Transverse colon (tissue), 4 donors: Measurements from ENCODE around the gene MYMK. TPM values are rescaled to one million over a fixed set of nuclear protein-coding genes. Genes with fewer than 3 reads are reported as not detected.

Experiments
- DNase-seq: peaks from one replicate; pipeline ENCODE4 v3.0.0-alpha.2; 2019
- H3K27ac ChIP-seq, 4 donors: fragments of 200-600 bp; sonication (generic); 2 replicates each; pipeline ENCODE4 v1.5.1; 2016 to 2018; ENCODE audit warnings: inconsistent platforms in 4 of 4
- H3K27me3 ChIP-seq: fragments of 200-600 bp; sonication (generic); 2 replicates; pipeline ENCODE4 v1.5.1; 2017; ENCODE audit warnings: inconsistent platforms
- H3K36me3 ChIP-seq, 4 donors: fragments of 200-600 bp; sonication (generic); 2 replicates each; pipeline ENCODE4 v1.5.1; 2017 to 2019; ENCODE audit warnings: inconsistent platforms in 4 of 4
- H3K4me1 ChIP-seq, 4 donors: fragments of 200-600 bp; sonication (generic); 2 replicates each; pipeline ENCODE4 v1.5.1; 2017 to 2020; ENCODE audit warnings: inconsistent platforms in 4 of 4
- H3K4me3 ChIP-seq, 4 donors: fragments of 200-600 bp; sonication (generic); 1 replicate in 1 of 4; 2 replicates in 3 of 4; pipeline versions ENCODE4 v1.5.1 to v1.6.1; 2017 to 2019; ENCODE audit warnings: inconsistent platforms in 4 of 4
- H3K9me3 ChIP-seq, 2 donors: fragments of 200-600 bp; sonication (generic); 2 replicates each; pipeline ENCODE4 v1.5.1; 2017 to 2019; ENCODE audit warnings: inconsistent platforms in 2 of 2
- EP300 ChIP-seq: sonication (generic); formaldehyde crosslinking; IDR thresholded peaks from one replicate; pipeline ENCODE4 v1.6.1; 2017; ENCODE audit warnings: antibody characterized with exemption, low read depth
- POLR2A ChIP-seq: fragments of 450-650 bp; IDR thresholded peaks from one replicate; pipeline ENCODE4 v1.6.1; 2016; ENCODE audit warnings: antibody characterized with exemption, mild to moderate bottlenecking, moderate library complexity
- POLR2AphosphoS5 ChIP-seq, 3 donors: sonication (generic); formaldehyde crosslinking; IDR thresholded peaks; one replicate each; pipeline ENCODE4 v1.6.1; 2016; ENCODE audit warnings: antibody characterized with exemption in 3 of 3
- WGBS, 2 donors: methylation state at CpG; one replicate each; pipeline ENCODE4 v1.1.5; 2018; ENCODE audit warnings: low coverage in 1 of 2; 5-methylcytosine and 5-hydroxymethylcytosine counted together
- in situ Hi-C, 4 donors: fragments of 200-750 bp; cut with MboI; loops; one replicate each; pipeline versions ENCODE4 v1.15.0 to v1.15.1; 2017; ENCODE audit warnings: low sequenced_read_pairs in 3 of 4, low pct_ligation_motif_present in 1 of 4, low pct_unique_long_range_greater_than_20kb in 1 of 4
- intact Hi-C: fragments of 100-400 bp; cut with DNase I; formaldehyde crosslinking; loops from one replicate; pipeline ENCODE4 v1.15.1; 2023; ENCODE audit warnings: low total_unique reads
- total RNA-seq, 4 donors: library from RNA; depleted of rRNA; stranded (reverse); fragments of >200 nt; gene quantifications; one replicate each; pipeline ENCODE4 v1.1.0, GENCODE V29; 2016
- TF ChIP-seq, protein P1 (sequence below), 5 experiments: fragments of 200-600 bp in 3 of 5; fragments of 450-650 bp in 2 of 5; sonication (generic) in 3 of 5; IDR thresholded peaks; 1 replicate in 2 of 5; 2 replicates in 3 of 5; pipeline ENCODE4 v1.5.1; 2016 to 2017; ENCODE audit warnings: antibody characterized with exemption in 5 of 5, inconsistent platforms in 3 of 5, mild to moderate bottlenecking in 2 of 5, moderate library complexity in 1 of 5

MYMK gene
- total RNA-seq, 4 donors from 2014 or later: not detected

DNA sequence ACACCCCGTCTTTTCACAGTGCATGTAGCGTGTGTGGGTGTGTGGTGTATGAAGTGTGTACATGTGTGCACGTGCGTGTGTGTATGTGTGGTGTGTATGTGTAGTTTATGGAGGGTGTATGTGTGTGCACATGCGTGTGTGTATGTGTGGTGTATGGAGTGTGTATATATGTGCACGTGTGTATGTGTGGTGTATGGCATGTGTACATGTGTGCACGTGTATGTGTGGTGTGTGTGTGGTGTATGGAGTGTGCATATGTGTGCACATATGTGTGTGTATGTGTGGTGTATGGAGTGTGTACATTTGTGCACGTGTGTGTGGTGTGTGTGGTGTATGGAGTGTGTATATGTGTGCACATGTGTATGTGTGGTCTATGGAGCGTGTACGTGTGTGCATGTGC is 13.2 kb downstream of the MYMK start:
- Histone ChIP-seq H3K4me1 (peaks cover 12 to 16% (median 13%) of the 10 kb centered on the region in 4 donors), H3K9me3 (no peaks in the 10 kb centered on the region), H3K4me3 (no peak overlapping the region), H3K27ac (no peak overlapping the region), H3K36me3 (no peaks in the 10 kb centered on the region), H3K27me3 (peaks cover 7% of the 10 kb centered on the region)
- intact Hi-C loops: loop anchor here (5.0 kb wide), 1 partner anchor 1729 kb away; no protein-coding TSS in a partner anchor
- WGBS, 2 donors: 91 to 95% methylated on average over 9 to 10 of the region's 10 CpGs
- DNase-seq: no peak
- TF ChIP-seq EP300 (no peak), POLR2AphosphoS5 (IDR thresholded peaks at IDR 0.05) (no peak), POLR2A (no peak)
- TF ChIP-seq, protein P1, sequence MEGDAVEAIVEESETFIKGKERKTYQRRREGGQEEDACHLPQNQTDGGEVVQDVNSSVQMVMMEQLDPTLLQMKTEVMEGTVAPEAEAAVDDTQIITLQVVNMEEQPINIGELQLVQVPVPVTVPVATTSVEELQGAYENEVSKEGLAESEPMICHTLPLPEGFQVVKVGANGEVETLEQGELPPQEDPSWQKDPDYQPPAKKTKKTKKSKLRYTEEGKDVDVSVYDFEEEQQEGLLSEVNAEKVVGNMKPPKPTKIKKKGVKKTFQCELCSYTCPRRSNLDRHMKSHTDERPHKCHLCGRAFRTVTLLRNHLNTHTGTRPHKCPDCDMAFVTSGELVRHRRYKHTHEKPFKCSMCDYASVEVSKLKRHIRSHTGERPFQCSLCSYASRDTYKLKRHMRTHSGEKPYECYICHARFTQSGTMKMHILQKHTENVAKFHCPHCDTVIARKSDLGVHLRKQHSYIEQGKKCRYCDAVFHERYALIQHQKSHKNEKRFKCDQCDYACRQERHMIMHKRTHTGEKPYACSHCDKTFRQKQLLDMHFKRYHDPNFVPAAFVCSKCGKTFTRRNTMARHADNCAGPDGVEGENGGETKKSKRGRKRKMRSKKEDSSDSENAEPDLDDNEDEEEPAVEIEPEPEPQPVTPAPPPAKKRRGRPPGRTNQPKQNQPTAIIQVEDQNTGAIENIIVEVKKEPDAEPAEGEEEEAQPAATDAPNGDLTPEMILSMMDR (IDR thresholded peaks at IDR 0.05): no peak
- in situ Hi-C loops: no loop called here

DNA sequence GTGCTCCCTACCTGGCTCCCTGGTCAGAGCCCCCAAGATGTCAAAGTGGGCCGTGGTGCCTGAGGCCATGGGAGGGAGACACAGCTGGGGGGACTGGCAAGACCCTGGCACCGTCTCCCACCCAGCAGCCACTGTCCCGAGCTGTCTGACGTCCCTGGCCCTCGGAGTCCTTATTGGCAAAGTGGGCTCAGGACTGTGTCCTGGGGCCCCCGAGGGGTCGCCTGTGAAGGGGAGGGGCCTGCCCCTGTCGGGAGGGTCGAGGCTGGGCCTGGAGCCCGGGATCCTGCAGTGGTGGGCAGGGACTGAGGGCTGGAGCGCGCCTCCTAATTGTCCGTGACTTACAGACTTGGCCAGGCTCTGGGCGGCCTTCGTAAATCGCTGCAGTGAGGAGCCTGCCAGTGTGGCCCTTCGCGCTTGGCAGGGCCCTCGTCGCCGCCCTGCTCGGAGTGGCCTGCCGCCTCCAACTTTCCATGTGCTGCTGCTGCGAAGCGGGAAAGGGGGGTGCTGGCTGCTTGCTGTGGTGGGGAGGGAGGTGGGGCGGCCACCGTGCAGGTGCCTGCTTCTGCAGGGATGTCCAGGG is 13.7 kb downstream of the MYMK start:
- no peaks in the 10 kb centered on the region for H3K36me3 ChIP-seq
- no peak for DNase-seq
- H3K4me1 ChIP-seq: peaks cover 12 to 16% (median 13%) of the 10 kb centered on the region in 4 donors
- in situ Hi-C loops (no loop called here), intact Hi-C loops (loop anchor here (5.0 kb wide), 1 partner anchor 1729 kb away; no protein-coding TSS in a partner anchor)
- no peak overlapping the region for H3K27ac ChIP-seq
- H3K27me3 ChIP-seq: peaks cover 7% of the 10 kb centered on the region
- TF ChIP-seq EP300 (no peak), POLR2AphosphoS5 (IDR thresholded peaks at IDR 0.05) (no peak), POLR2A (no peak)
- TF ChIP-seq, protein P1 (IDR thresholded peaks at IDR 0.05): no peak
- H3K9me3 ChIP-seq: no peaks in the 10 kb centered on the region
- WGBS, 2 donors: 87% methylated on average over 25 of the region's 27 CpGs; no CpG with 5 or more reads in 1 of the 2 donors
- no peak overlapping the region for H3K4me3 ChIP-seq

DNA sequence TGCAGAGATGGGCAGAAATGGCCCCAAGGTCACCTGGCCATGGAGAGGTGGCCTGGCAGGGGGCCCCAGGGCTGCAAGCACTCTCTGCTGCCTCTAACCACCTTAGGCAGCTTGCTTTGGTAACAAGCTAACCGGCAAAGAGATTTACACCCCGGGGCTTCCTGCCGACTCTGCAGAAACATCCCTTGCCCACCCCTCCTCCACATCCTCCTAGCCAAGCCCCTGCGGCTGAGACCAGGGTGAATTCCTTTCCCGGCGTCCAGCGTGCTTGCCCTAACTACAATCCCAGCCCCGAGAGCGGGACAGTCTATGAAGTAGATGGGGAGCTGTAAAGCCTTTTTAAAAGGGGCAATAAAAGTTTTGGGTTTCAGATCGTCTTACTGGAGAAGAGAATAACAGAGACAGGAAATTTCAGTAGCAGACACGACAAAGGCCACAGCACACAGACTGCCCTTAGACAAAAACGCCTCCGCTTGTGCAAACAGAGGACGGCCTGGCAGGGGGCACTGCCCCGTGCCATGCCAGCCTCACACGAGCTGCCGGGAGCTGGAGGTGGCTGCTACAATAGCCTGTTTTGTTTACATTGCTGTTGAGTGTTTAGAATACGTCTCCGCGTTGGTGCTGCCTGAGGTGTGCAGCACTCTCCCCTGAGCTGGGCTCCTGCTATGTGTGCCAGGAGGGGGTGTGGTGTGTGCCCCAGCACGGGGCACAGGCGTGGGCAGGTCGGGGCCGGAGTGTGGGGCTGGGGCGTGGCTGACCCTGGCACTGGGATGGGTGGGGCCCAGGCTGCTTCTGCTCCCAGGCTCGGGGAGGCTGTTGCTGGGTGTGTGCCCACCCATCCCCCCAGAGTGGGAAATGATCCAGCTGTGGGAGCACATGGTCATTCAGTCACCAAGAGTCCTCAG is 15.3 kb downstream of the MYMK start:
- intact Hi-C loops (loop anchor here (5.0 kb wide), 1 partner anchor 1727 kb away; no protein-coding TSS in a partner anchor), in situ Hi-C loops (no loop called here)
- Histone ChIP-seq H3K4me3 (no peak overlapping the region), H3K36me3 (no peaks in the 10 kb centered on the region), H3K4me1 (peaks cover 12 to 16% (median 13%) of the 10 kb centered on the region in 4 donors), H3K27me3 (peaks cover 7% of the 10 kb centered on the region), H3K27ac (peak overlapping the region in 1 of 4 donors; percentile 11), H3K9me3 (no peaks in the 10 kb centered on the region)
- TF ChIP-seq, protein P1 (IDR thresholded peaks at IDR 0.05): no peak
- TF ChIP-seq POLR2AphosphoS5 (IDR thresholded peaks at IDR 0.05) (no peak), POLR2A (no peak), EP300 (no peak)
- WGBS, 2 donors: 7% methylated on average over 26 of the region's 26 CpGs; no CpG with 5 or more reads in 1 of the 2 donors
- DNase-seq: peak; percentile 70

DNA sequence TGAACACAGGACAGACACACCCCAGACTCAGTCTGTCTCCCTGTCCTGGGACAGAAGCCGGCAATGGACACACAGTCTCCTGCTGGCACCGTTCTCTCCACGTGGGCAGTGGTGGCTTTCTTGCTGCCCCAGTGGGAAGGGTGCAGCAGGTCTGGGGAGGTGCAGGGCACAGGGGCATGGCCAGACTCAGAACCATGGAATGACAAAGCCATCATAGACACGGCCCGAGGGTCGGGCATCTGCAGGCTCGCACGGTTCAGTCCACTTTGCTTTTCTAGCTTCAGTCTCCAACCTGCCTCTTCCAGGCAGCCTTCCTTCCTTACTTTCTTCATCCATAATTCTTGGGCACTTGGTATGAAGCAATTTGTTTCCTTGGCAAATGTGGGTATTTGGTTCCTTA is 16.7 kb downstream of the MYMK start:
- Histone ChIP-seq H3K36me3 (no peaks in the 10 kb centered on the region), H3K4me1 (peaks cover 12 to 16% (median 13%) of the 10 kb centered on the region in 4 donors), H3K9me3 (no peaks in the 10 kb centered on the region), H3K27me3 (peaks cover 7% of the 10 kb centered on the region), H3K27ac (no peak overlapping the region), H3K4me3 (no peak overlapping the region)
- intact Hi-C loops: no loop called here
- WGBS, 2 donors: 90 to 93% methylated on average over 5 to 8 of the region's 8 CpGs
- DNase-seq: no peak
- TF ChIP-seq POLR2A (no peak), EP300 (no peak), POLR2AphosphoS5 (IDR thresholded peaks at IDR 0.05) (no peak)
- TF ChIP-seq, protein P1 (IDR thresholded peaks at IDR 0.05): no peak
- in situ Hi-C loops: no loop called here
